HCT116 (cell line): ENCODE data around the gene SPI1. TPM values are rescaled to one million over a fixed set of nuclear protein-coding genes. Genes with fewer than 3 reads are reported as not detected.
A peak's percentile ranks its signal among the peaks of the same experiment; 100 is the strongest.

ENCODE experiments used
- ATAC-seq: fragments of 200-7000 bp; cut with Tn5 transposase; 2 replicates; pipeline ENCODE4 v1.9.1; 2020; ENCODE audit warnings: mild to moderate bottlenecking, moderate library complexity
- BruUV-seq: library from RNA; stranded (reverse); fragments of 400-500 nt; replicated peaks from 2 replicates; lab custom pipeline; 2021; lab: Mats Ljungman, UMichigan
- CTCF ChIA-PET: fragments of 300-600 bp; sonication (Branson Sonifier 250); formaldehyde crosslinking; loops from one replicate; lab custom pipeline; 2021; ENCODE audit warnings: antibody characterized with exemption; lab: Charles Lee
- POLR2A ChIA-PET: fragments of 300-600, 350-600 bp; sonication (Branson Sonifier 250); formaldehyde crosslinking; loops from one replicate; lab custom pipeline; 2021; ENCODE audit warnings: antibody characterized with exemption; lab: Charles Lee
- RAD21 ChIA-PET, 2 experiments: fragments of 300-600 bp; sonication (Branson Sonifier 250); formaldehyde crosslinking; loops; one replicate each; lab custom pipeline; 2023; ENCODE audit warnings: low total read pairs in 2 of 2; ENCODE audit not compliant: uncharacterized antibody in 2 of 2, unreplicated experiment in 2 of 2, low non-redundant PET in 1 of 2; lab: Charles Lee
- DNase-seq: peaks from one replicate; pipeline ENCODE4 v3.0.0-alpha.2; 2010; ENCODE audit warnings: low read depth, low spot score
- H2AFZ ChIP-seq: fragments of 200-600 bp; shearing (Covaris generic), sonication (generic); 2 replicates; pipeline ENCODE4 v1.6.1; 2017; ENCODE audit warnings: low read depth, mixed run types, mixed read lengths, antibody characterized with exemption, low read length; ENCODE audit not compliant: poor library complexity, severe bottlenecking
- H3K27ac ChIP-seq: 2 replicates; pipeline ENCODE4 v1.5.1; 2012; ENCODE audit warnings: low read depth, low read length
- H3K27me3 ChIP-seq: fragments of 200-600 bp; sonication (generic); 2 replicates; pipeline ENCODE4 v1.6.1; 2016; ENCODE audit warnings: mixed run types, low read length, mixed read lengths; ENCODE audit not compliant: insufficient read depth
- H3K36me3 ChIP-seq, 2 experiments: fragments of 200-500 bp in 1 of 2; fragments of 200-600 bp in 1 of 2; sonication (Bioruptor generic) in 1 of 2; sonication (generic) in 1 of 2; 2 replicates each; pipeline versions ENCODE4 v1.5.1 to v1.6.1; 2014 to 2016; ENCODE audit warnings: low read length in 2 of 2, inconsistent platforms in 1 of 2, mixed read lengths in 1 of 2, mixed run types in 1 of 2; ENCODE audit not compliant: insufficient read depth in 2 of 2, control insufficient read depth in 1 of 2
- H3K4me1 ChIP-seq, 2 experiments: fragments of 200-600 bp in 1 of 2; sonication (generic) in 1 of 2; 2 replicates each; pipeline versions ENCODE4 v1.5.1 to v1.6.1; 2012 to 2017; ENCODE audit warnings: low read length in 2 of 2, inconsistent platforms in 1 of 2, mild to moderate bottlenecking in 1 of 2, mixed read lengths in 1 of 2, mixed run types in 1 of 2, moderate library complexity in 1 of 2; ENCODE audit not compliant: insufficient read depth in 2 of 2, control insufficient read depth in 1 of 2
- H3K4me2 ChIP-seq: fragments of 200-600 bp; sonication (generic); 2 replicates; pipeline ENCODE4 v1.6.1; 2017; ENCODE audit warnings: mixed run types, low read length, mixed read lengths
- H3K4me3 ChIP-seq, 2 experiments: fragments of 200-600 bp in 1 of 2; sonication (generic) in 1 of 2; replicated peaks in 1 of 2; 2 replicates each; pipeline ENCODE4 v1.5.1; 2011 to 2016; ENCODE audit warnings: low read length in 2 of 2, control low read depth in 1 of 2, low read depth in 1 of 2, mild to moderate bottlenecking in 1 of 2, mixed read lengths in 1 of 2, mixed run types in 1 of 2
- H3K79me2 ChIP-seq: fragments of 200-600 bp; sonication (generic); 2 replicates; pipeline ENCODE4 v1.6.1; 2017; ENCODE audit warnings: mild to moderate bottlenecking, mixed run types, low read length, moderate library complexity, mixed read lengths; ENCODE audit not compliant: insufficient read depth
- H3K9ac ChIP-seq: fragments of 200-600 bp; sonication (generic); 2 replicates; pipeline ENCODE4 v1.6.1; 2016; ENCODE audit warnings: low read length, mixed read lengths
- H3K9me2 ChIP-seq: fragments of 200-600 bp; sonication (generic), shearing (Covaris generic); 2 replicates; pipeline ENCODE4 v1.6.1; 2017; ENCODE audit warnings: mixed run types, mild to moderate bottlenecking, moderate library complexity; ENCODE audit not compliant: insufficient read depth
- H3K9me3 ChIP-seq, 2 experiments: fragments of 200-500 bp in 1 of 2; fragments of 200-600 bp in 1 of 2; sonication (Bioruptor generic) in 1 of 2; sonication (generic) in 1 of 2; 2 replicates each; pipeline ENCODE4 v1.6.1; 2014 to 2017; ENCODE audit warnings: low read length in 2 of 2, mixed read lengths in 2 of 2, inconsistent platforms in 1 of 2, low read depth in 1 of 2, mild to moderate bottlenecking in 1 of 2, mixed run types in 1 of 2, moderate library complexity in 1 of 2; ENCODE audit not compliant: control insufficient read depth in 1 of 2, insufficient read depth in 1 of 2
- H4K20me1 ChIP-seq: fragments of 200-600 bp; sonication (generic), shearing (Covaris generic); 2 replicates; pipeline ENCODE4 v1.6.1; 2017; ENCODE audit warnings: mixed run types, mild to moderate bottlenecking, moderate library complexity; ENCODE audit not compliant: insufficient read depth
- ATF3 ChIP-seq: IDR thresholded peaks from 2 replicates; pipeline ENCODE4 v1.6.1; 2012
- CBX3 ChIP-seq: IDR thresholded peaks from 2 replicates; pipeline ENCODE4 v1.6.1; 2012; ENCODE audit warnings: low read depth
- CEBPB ChIP-seq: IDR thresholded peaks from 2 replicates; pipeline ENCODE4 v1.6.1; 2012; ENCODE audit warnings: low read depth
- EGR1 ChIP-seq: IDR thresholded peaks from 2 replicates; pipeline ENCODE4 v1.6.1; 2012; ENCODE audit warnings: low read depth
- ELF1 ChIP-seq: IDR thresholded peaks from 2 replicates; pipeline ENCODE4 v1.6.1; 2012; ENCODE audit warnings: low read depth, borderline replicate concordance
- EZH2 ChIP-seq: fragments of 200-600 bp; sonication (generic); IDR thresholded peaks from 2 replicates; pipeline ENCODE4 v1.6.1; 2017; ENCODE audit warnings: antibody characterized with exemption, mixed run types
- EZH2phosphoT487 ChIP-seq: fragments of 200-600 bp; IDR thresholded peaks from 2 replicates; pipeline ENCODE4 v1.6.1; 2018; ENCODE audit warnings: antibody characterized with exemption, borderline replicate concordance
- FOSL1 ChIP-seq: IDR thresholded peaks from 2 replicates; pipeline ENCODE4 v1.6.1; 2012; ENCODE audit warnings: low read depth
- JUND ChIP-seq: IDR thresholded peaks from 2 replicates; pipeline ENCODE4 v1.6.1; 2012
- POLR2A ChIP-seq: IDR thresholded peaks from 2 replicates; pipeline ENCODE4 v1.7.0; 2011; ENCODE audit warnings: borderline replicate concordance; ENCODE audit not compliant: insufficient read depth, insufficient read length; ENCODE audit errors: extremely low read depth
- RAD21 ChIP-seq: IDR thresholded peaks from 2 replicates; pipeline ENCODE4 v1.6.1; 2012; ENCODE audit warnings: low read depth, mild to moderate bottlenecking
- REST ChIP-seq: IDR thresholded peaks from 2 replicates; pipeline ENCODE4 v1.6.1; 2012; ENCODE audit warnings: low read depth
- SIN3A ChIP-seq: IDR thresholded peaks from 2 replicates; pipeline ENCODE4 v1.6.1; 2012; ENCODE audit warnings: low read depth
- SP1 ChIP-seq: IDR thresholded peaks from 2 replicates; pipeline ENCODE4 v1.6.1; 2012; ENCODE audit warnings: low read depth
- SRF ChIP-seq: IDR thresholded peaks from 2 replicates; pipeline ENCODE4 v1.6.1; 2012; ENCODE audit warnings: low read depth
- TCF7L2 ChIP-seq: IDR thresholded peaks from 2 replicates; pipeline ENCODE4 v1.7.0; 2011; ENCODE audit warnings: borderline replicate concordance, inconsistent platforms; ENCODE audit not compliant: insufficient read depth, insufficient read length; ENCODE audit errors: extremely low read depth
- YY1 ChIP-seq: IDR thresholded peaks from 2 replicates; pipeline ENCODE4 v1.6.1; 2011; ENCODE audit warnings: low read length, low read depth, moderate library complexity, mild to moderate bottlenecking; ENCODE audit not compliant: insufficient replicate concordance; ENCODE audit errors: extremely low read depth
- ZBTB33 ChIP-seq: IDR thresholded peaks from 2 replicates; pipeline ENCODE4 v1.6.1; 2011; ENCODE audit warnings: mild to moderate bottlenecking, low read length, moderate library complexity; ENCODE audit not compliant: insufficient replicate concordance; ENCODE audit errors: extremely low read depth
- ZFX ChIP-seq: fragments of 450-650 bp; IDR thresholded peaks from 2 replicates; pipeline ENCODE4 v1.6.1; 2017
- ZNF274 ChIP-seq: fragments of 200-500 bp; sonication (Bioruptor generic); IDR thresholded peaks from 2 replicates; pipeline ENCODE4 v1.6.1; 2014; ENCODE audit warnings: mild to moderate bottlenecking, low read depth, low read length, inconsistent platforms
- intact Hi-C: fragments of 100-400 bp; cut with micrococcal nuclease; formaldehyde crosslinking; loops from 2 replicates; pipeline ENCODE4 v1.10.0; 2022
- total RNA-seq: library from RNA; stranded (reverse); gene quantifications from one replicate; pipeline ENCODE4 v1.2.1, GENCODE V29; 2021; ENCODE audit not compliant: unreplicated experiment

SPI1 gene
- total RNA-seq, 1 experiment from 2014 or later, result 0.32 TPM

GRCh38 chr11:47406896-47407745, 28.8 kb upstream of the SPI1 start:
- POLR2A ChIA-PET, result interaction anchor here (1.5 kb wide), 1 partner anchor 33 kb away, joined by 5 read pairs; no protein-coding TSS in a partner anchor
- RAD21 ChIA-PET, result interaction anchor here in 1 of 2 experiments (0.7 kb wide), 1 partner anchor 9 kb away, joined by 3 read pairs; no protein-coding TSS in a partner anchor
- H3K9ac ChIP-seq, result peak overlapping the region; percentile 78

More at GRCh38 chr11:47406896-47407745, 28.8 kb upstream of the SPI1 start:
- Histone ChIP-seq H3K4me1 (peaks cover 19 to 22% of the 10 kb centered on the region in 2 experiments), H3K36me3 (no peaks in the 10 kb centered on the region), H4K20me1 (no peaks in the 10 kb centered on the region), H3K9me3 (no peaks in the 10 kb centered on the region), H2AFZ (no peak overlapping the region), H3K9me2 (no peaks in the 10 kb centered on the region), H3K79me2 (peaks cover 7% of the 10 kb centered on the region; the same call in 1 of the 2 replicates), H3K27me3 (no peaks in the 10 kb centered on the region), H3K27ac (peak overlapping the region; percentile 98), H3K4me3 (peak overlapping the region; percentile 55 to 74), H3K4me2 (peak overlapping the region; percentile 81)
- no peak for DNase-seq
- ATAC-seq, result no peak
- TF ChIP-seq RAD21, result no peak
- TF ChIP-seq ATF3, result no peak
- TF ChIP-seq TCF7L2, result no peak
- no peak for TF ChIP-seq CEBPB
- no peak for TF ChIP-seq SIN3A
- TF ChIP-seq REST, result no peak
- TF ChIP-seq ELF1, result no peak
- no peak for TF ChIP-seq EGR1
- no peak for TF ChIP-seq CBX3
- TF ChIP-seq YY1, result no peak
- TF ChIP-seq POLR2A, result no peak
- no peak for TF ChIP-seq EZH2phosphoT487
- no peak for TF ChIP-seq ZNF274
- no peak for TF ChIP-seq JUND
- TF ChIP-seq EZH2, result no peak
- no peak for TF ChIP-seq ZFX
- no peak for TF ChIP-seq FOSL1
- TF ChIP-seq SP1, result no peak
- no peak for TF ChIP-seq SRF
- TF ChIP-seq ZBTB33, result no peak
- CTCF ChIA-PET, result interaction anchor here (1.1 to 1.7 kb wide), 3 partner anchors 8 to 52 kb away, joined by 4 to 8 read pairs (median 5); no protein-coding TSS in a partner anchor
- intact Hi-C loops, result no loop called here
- TSS peak; percentile 95 for BruUV-seq
